GM12865 (cell line): ENCODE data around the gene AGPAT4.
A peak's percentile ranks its signal among the peaks of the same experiment; 100 is the strongest.

Experiments
- DNase-seq: peaks from one replicate; pipeline ENCODE4 v3.0.0; 2010; ENCODE audit warnings: low read depth
- H3K4me3 ChIP-seq: 2 replicates; pipeline ENCODE4 v1.5.1; 2011; ENCODE audit warnings: mild to moderate bottlenecking, low read depth, low read length, control low read depth
- TF ChIP-seq, protein P1 (sequence below): IDR thresholded peaks from 2 replicates; pipeline ENCODE4 v1.5.1; 2011; ENCODE audit warnings: low read length, control low read depth, low read depth, inconsistent platforms; ENCODE audit not compliant: insufficient read depth; ENCODE audit errors: missing control alignments

The AGPAT4 gene

DNA sequence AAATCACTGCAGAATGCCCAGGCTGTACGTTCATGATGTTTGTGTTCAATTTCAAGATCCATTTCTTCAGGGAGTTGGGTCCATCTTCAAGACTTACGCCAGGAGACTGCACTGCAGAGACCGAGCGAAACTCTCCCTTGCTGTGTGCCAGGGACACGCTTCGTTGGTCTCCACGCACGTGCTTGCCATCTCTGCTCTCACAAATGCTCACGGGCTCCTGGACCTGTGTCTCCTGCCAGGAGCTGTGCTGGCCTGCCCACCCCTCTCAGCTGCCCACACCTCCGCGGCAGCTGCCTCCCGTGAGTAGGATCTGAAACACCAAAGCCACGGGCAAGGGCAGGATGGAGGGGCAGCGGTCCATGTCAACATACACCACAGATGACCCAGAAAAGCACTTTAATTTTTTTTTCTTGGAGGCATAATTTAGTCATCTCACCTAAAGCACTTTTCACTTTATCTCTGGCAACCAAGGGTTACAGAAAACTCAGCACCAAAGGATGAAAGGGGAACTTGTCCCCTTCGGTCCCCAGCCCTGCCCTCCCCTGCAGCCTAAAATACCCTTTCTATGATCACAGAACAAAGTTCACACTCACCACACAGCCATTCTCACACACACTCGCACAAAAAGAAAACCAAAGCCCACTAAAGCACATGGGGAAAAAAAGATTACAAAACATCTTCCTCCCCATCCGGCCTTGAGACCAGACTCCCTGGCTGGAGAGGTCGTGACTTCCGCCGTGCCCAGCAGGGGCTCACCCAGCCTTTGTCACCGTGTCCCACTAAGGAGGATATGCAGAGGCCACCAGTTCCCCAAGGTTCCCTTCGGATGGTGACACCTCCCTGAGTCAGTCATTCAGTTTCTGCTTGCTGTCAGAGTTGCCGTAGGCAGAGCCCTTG lies 137.9 kb downstream of the AGPAT4 start:
- TF ChIP-seq, protein P1, sequence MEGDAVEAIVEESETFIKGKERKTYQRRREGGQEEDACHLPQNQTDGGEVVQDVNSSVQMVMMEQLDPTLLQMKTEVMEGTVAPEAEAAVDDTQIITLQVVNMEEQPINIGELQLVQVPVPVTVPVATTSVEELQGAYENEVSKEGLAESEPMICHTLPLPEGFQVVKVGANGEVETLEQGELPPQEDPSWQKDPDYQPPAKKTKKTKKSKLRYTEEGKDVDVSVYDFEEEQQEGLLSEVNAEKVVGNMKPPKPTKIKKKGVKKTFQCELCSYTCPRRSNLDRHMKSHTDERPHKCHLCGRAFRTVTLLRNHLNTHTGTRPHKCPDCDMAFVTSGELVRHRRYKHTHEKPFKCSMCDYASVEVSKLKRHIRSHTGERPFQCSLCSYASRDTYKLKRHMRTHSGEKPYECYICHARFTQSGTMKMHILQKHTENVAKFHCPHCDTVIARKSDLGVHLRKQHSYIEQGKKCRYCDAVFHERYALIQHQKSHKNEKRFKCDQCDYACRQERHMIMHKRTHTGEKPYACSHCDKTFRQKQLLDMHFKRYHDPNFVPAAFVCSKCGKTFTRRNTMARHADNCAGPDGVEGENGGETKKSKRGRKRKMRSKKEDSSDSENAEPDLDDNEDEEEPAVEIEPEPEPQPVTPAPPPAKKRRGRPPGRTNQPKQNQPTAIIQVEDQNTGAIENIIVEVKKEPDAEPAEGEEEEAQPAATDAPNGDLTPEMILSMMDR, result no peak
- no peak overlapping the region for H3K4me3 ChIP-seq
- peak; percentile 17 for DNase-seq

DNA sequence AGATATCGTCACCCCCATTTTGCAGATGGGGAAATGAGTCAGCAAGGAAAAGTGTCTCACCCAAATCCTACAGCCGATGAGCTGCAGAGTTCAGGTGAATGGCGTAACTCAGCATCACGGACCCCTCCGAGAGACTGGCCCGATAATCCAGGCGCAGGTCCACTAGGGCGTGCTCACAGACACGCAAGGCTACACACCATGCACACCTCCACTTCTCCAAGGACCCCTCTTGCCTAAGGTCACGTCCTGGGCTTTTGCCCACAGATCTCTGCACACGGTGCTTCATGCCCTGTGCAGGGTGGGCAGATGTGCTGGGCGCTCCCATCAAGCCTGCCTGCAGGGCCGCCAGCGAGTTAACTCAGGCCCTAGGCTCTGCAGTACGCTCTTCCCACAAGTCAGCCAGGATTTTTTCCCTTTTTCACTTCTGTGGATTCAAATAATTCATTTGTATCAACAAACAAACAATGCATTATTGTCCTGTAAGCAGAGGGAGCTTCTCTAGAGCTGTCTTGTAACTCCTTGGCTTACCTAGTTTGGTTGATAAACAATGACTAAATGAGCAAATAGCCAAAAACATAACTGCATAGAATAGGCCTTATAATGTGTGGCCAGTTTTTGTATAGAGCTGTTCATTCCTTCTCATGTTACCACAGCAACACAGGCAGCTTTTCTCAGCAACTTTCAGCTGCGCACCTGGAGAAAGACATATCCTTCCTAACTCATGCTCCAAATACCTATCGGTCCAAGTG lies 139.1 kb downstream of the AGPAT4 start:
- TF ChIP-seq, protein P1, result no peak
- H3K4me3 ChIP-seq, result no peak overlapping the region
- no peak for DNase-seq

DNA sequence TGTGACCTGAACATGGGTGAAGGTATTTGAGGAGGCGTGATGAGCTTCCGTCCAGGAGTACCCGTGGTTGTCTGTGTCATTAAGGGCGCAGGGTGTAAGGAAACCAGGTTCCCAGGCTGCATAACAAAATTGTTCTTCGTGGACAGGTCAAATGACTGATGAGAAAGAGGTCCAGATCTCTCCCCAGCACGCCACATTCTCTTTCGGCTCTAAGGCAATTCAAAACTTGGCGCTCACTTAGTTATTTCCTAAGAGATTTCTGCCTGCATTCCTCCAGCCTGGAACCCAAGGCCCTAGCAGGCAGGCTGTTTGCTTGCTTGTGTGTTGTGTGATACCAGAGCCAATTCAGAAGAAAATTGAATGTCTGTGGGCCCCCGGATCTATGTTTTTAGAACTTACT lies 139.9 kb downstream of the AGPAT4 start:
- H3K4me3 ChIP-seq, result no peak overlapping the region
- TF ChIP-seq, protein P1, result no peak
- DNase-seq, result no peak

DNA sequence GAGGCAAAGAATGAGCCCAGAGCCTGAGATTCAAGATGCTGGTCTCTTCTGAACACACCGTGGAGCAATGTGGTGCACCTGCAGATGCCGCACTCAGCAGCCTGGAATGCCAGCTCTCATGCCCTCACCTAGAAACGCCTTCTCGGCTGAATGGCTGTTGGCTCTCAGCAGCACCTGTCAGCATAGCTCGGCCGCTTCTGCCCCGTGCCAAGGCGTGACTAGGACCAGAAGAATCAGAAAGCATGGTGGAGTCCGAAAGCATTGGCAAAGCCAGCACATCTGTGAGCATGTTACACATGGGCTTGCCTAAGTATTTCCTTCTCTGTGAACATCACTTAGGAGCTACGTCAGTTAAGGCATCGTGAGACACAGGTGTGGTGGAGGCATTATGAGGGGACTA lies 141.5 kb downstream of the AGPAT4 start:
- no peak overlapping the region for H3K4me3 ChIP-seq
- no peak for DNase-seq
- TF ChIP-seq, protein P1, result no peak

DNA sequence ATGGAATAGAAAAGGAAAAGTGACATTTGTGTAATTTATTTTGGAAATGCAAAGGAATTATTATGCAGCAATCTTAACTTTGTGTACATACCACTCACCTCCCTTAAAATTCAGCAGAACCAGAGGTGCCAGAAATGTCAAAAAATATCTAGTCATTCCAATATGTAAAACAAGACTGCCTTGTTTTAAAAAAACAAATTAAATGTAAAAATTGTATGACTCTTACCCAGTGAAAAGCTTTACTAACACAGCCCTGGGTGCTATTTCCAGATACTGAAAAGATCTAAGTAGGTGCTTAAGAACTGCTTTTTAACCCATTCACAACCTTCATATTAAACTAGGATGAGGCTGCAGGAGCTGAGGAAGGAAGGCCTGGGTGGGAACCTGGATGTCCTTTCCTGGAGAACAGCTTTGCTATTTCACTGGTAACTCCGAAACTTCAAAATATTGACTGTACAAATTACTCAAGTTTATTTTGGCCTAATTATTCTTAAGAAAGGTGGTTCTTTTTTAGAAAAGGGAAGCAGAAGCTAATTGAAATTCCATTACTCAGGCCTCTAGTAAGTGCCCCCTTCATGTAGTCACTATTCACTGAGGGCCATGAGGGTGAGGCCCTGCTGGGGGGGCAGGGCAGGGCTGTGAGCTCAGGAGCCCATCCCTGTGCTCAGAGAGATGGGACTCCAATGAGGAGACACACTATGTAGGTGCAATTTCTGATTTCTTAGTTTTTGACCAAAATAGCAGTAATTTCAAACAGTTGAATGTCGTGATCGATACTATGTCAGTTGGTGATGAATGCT lies 142.7 kb downstream of the AGPAT4 start:
- TF ChIP-seq, protein P1, result no peak
- no peak for DNase-seq
- H3K4me3 ChIP-seq, result no peak overlapping the region

DNA sequence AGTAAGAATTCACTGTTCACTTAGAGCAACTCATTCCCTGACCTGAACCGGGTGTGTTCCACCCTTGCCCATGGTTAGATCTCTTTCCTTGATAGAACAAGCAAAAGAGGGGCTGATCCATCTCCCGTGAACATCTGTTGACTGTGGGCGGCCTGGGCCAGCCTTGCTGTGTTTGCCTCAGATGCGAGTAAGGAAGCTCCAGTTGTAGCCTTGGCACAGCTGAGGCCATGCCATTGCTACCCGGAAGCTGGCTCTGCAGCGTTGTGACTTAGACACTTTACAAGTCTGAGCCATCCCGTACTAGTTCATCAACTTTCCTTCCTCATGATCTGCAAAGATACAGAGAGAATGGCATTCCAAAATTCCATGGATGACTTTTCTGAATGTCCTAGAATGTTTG lies 143.3 kb downstream of the AGPAT4 start:
- DNase-seq, result no peak
- no peak overlapping the region for H3K4me3 ChIP-seq
- TF ChIP-seq, protein P1, result no peak
